Hepatocyte (in vitro differentiated cells): ENCODE results near the gene UPF1. TPM values are rescaled to one million over a fixed set of nuclear protein-coding genes. Genes with fewer than 3 reads are reported as not detected.

ENCODE experiments used
- DNase-seq: peaks from one replicate; pipeline ENCODE4 v3.0.0-alpha.2; 2016; ENCODE audit warnings: low spot score
- H2AFZ ChIP-seq: fragments of 200-600 bp; sonication (generic); 2 replicates; pipeline ENCODE4 v1.6.0; 2016; ENCODE audit warnings: antibody characterized with exemption, mild to moderate bottlenecking
- H3K27ac ChIP-seq: fragments of 200-600 bp; sonication (generic); 2 replicates; pipeline ENCODE4 v1.5.1; 2016; ENCODE audit warnings: mild to moderate bottlenecking
- H3K27me3 ChIP-seq: fragments of 200-600 bp; sonication (generic); 2 replicates; pipeline ENCODE4 v1.6.1; 2016
- H3K36me3 ChIP-seq: fragments of 200-600 bp; sonication (generic); replicated peaks from 2 replicates; pipeline ENCODE4 v1.5.1; 2016; ENCODE audit warnings: low read depth; ENCODE audit not compliant: insufficient read depth
- H3K4me1 ChIP-seq: fragments of 200-600 bp; sonication (generic); 2 replicates; pipeline ENCODE4 v1.5.1; 2016; ENCODE audit warnings: mild to moderate bottlenecking, moderate library complexity; ENCODE audit not compliant: insufficient read depth
- H3K4me2 ChIP-seq: fragments of 200-600 bp; sonication (generic); 2 replicates; pipeline ENCODE4 v1.6.0; 2016
- H3K4me3 ChIP-seq: fragments of 200-600 bp; sonication (generic); 2 replicates; pipeline ENCODE4 v1.5.1; 2016; ENCODE audit warnings: mild to moderate bottlenecking
- H3K79me2 ChIP-seq: fragments of 200-600 bp; sonication (generic); 2 replicates; pipeline ENCODE4 v1.6.0; 2017; ENCODE audit warnings: mild to moderate bottlenecking
- H3K9me2 ChIP-seq: fragments of 200-600 bp; sonication (generic); replicated peaks from 2 replicates; pipeline ENCODE4 v1.6.0; 2017; ENCODE audit warnings: mild to moderate bottlenecking; ENCODE audit not compliant: insufficient read depth
- H3K9me3 ChIP-seq: fragments of 200-600 bp; sonication (generic); 2 replicates; pipeline ENCODE4 v1.5.1; 2016; ENCODE audit warnings: low read depth, mild to moderate bottlenecking
- H4K20me1 ChIP-seq: fragments of 200-600 bp; sonication (generic); 2 replicates; pipeline ENCODE4 v1.6.0; 2016; ENCODE audit warnings: mild to moderate bottlenecking; ENCODE audit not compliant: insufficient read depth, poor library complexity, severe bottlenecking
- EZH2 ChIP-seq: fragments of 200-600 bp; sonication (generic); IDR thresholded peaks from 2 replicates; pipeline ENCODE4 v1.6.1; 2016; ENCODE audit warnings: antibody characterized with exemption, mild to moderate bottlenecking, borderline replicate concordance
- EZH2phosphoT487 ChIP-seq: fragments of 200-600 bp; sonication (generic); IDR thresholded peaks from one replicate; pipeline ENCODE4 v1.6.1; 2018; ENCODE audit warnings: antibody characterized with exemption, mild to moderate bottlenecking, low read depth, moderate library complexity; ENCODE audit not compliant: unreplicated experiment, severe bottlenecking
- WGBS: methylation state at CpG from one replicate; pipeline ENCODE4 v1.1.6; 2016; ENCODE audit warnings: low lambda C conversion rate; ENCODE audit errors: missing lambda C conversion rate; 5-methylcytosine and 5-hydroxymethylcytosine counted together
- polyA plus RNA-seq: library from polyadenylated mRNA; unstranded; fragments of >200 nt; fragmentation: Nextera tagmentation; extraction: Ambion mirVana; gene quantifications from 2 replicates; pipeline ENCODE4 v1.2.1, GENCODE V29; 2016
- total RNA-seq: library from RNA; depleted of rRNA; stranded (reverse); fragments of >200 nt; gene quantifications from 2 replicates; pipeline ENCODE4 v1.2.3, GENCODE V29; 2014
- TF ChIP-seq, protein P1 (sequence below): fragments of 200-600 bp; sonication (generic); IDR thresholded peaks from 2 replicates; pipeline ENCODE4 v1.5.1; 2016; ENCODE audit warnings: antibody characterized with exemption, mild to moderate bottlenecking; ENCODE audit not compliant: poor library complexity

Gene UPF1
- total and polyA plus RNA-seq, 2 experiments from 2014 or later = 27.0 to 47.2 TPM

DNA sequence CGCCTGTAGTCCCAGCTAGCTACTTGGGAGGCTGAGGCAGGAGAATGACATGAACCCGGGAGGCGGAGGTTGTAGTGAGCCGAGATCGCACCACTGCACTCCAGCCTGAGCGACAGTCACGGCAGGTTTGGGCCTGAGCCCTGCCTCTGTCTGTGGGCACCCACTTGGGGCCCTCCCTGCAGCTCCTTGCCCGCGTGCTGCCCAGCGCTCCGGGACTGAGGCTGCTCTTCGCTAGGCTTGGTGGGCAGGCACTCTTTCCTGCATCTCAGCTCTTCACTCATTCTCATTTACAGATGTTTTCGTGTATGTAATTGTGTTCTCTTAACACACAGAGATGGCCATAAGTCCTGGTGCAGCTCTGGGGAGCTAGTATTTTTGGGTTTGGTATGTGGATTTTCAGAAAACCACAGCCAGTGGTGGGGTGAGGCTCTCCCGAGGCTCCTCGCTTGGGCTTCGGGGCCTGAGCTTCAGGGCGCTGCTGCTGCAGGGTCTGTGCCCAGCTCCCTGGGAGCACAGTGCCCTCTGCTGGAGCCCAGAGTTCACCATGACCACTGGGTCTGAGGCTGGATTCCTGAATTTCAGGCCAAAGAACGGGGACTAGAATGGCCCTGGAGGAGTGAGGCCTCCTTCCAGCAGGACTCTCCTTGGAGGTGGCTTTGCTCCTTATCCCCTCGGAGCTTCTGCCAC lies 15.2 kb downstream of the UPF1 start:
- Histone ChIP-seq H4K20me1 (peaks cover 95% of the 10 kb centered on the region), H3K27me3 (no peaks in the 10 kb centered on the region), H3K4me2 (peak overlapping the region; percentile 15), H2AFZ (no peak overlapping the region), H3K4me3 (no peak overlapping the region), H3K27ac (peak overlapping the region; percentile 43), H3K4me1 (peaks cover 16% of the 10 kb centered on the region), H3K79me2 (peaks cover 98% of the 10 kb centered on the region), H3K9me2 (no peaks in the 10 kb centered on the region), H3K9me3 (no peaks in the 10 kb centered on the region), H3K36me3 (no peaks in the 10 kb centered on the region)
- peak; percentile 89 for DNase-seq
- TF ChIP-seq, protein P1, sequence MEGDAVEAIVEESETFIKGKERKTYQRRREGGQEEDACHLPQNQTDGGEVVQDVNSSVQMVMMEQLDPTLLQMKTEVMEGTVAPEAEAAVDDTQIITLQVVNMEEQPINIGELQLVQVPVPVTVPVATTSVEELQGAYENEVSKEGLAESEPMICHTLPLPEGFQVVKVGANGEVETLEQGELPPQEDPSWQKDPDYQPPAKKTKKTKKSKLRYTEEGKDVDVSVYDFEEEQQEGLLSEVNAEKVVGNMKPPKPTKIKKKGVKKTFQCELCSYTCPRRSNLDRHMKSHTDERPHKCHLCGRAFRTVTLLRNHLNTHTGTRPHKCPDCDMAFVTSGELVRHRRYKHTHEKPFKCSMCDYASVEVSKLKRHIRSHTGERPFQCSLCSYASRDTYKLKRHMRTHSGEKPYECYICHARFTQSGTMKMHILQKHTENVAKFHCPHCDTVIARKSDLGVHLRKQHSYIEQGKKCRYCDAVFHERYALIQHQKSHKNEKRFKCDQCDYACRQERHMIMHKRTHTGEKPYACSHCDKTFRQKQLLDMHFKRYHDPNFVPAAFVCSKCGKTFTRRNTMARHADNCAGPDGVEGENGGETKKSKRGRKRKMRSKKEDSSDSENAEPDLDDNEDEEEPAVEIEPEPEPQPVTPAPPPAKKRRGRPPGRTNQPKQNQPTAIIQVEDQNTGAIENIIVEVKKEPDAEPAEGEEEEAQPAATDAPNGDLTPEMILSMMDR = peak; percentile 94
- no peak for TF ChIP-seq EZH2
- 68% methylated on average over 19 of the region's 19 CpGs for WGBS

DNA sequence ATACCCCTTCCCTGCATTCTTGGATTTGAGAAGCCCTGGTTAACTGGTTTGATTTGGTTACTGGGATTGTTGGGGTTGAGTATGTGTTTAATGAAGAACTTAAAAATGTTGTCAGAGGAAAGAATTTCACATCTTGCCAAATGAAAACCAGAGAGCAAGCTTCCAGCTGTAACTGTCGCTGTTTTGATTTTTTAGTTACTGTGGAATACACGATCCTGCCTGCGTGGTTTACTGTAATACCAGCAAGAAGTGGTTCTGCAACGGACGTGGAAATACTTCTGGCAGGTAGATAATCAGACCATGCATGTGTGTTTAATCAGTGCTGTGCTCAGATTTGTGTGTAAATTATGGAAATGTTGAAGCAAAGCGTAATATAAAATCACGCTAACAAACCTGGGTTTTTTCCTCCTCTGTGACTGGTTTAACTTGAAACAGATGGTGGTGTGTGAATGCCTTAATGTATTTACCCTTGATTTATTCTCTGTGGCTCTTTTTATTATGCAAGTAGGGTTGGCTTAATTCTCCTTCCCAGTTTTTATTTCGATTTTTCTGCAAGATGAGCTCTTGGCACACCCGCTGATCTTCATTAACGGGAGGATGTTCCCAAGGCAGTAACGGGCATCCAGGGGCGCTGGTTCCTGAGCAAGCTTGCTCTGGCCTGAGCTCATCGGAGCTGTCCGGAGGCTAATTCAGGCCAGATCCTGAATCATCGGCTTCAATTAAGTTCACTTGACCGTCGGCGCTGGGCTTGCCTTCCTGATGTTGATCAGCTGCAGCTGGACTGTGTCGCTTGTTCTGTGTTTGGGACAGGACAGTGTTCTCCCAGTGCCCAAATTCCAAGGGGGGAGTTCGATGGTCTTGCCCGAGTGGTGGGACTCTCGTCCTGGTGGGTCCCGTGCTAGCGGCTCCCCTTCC lies 16.0 kb downstream of the UPF1 start:
- Histone ChIP-seq H3K79me2 (peaks cover 92% of the 10 kb centered on the region), H3K4me1 (peaks cover 16% of the 10 kb centered on the region)

DNA sequence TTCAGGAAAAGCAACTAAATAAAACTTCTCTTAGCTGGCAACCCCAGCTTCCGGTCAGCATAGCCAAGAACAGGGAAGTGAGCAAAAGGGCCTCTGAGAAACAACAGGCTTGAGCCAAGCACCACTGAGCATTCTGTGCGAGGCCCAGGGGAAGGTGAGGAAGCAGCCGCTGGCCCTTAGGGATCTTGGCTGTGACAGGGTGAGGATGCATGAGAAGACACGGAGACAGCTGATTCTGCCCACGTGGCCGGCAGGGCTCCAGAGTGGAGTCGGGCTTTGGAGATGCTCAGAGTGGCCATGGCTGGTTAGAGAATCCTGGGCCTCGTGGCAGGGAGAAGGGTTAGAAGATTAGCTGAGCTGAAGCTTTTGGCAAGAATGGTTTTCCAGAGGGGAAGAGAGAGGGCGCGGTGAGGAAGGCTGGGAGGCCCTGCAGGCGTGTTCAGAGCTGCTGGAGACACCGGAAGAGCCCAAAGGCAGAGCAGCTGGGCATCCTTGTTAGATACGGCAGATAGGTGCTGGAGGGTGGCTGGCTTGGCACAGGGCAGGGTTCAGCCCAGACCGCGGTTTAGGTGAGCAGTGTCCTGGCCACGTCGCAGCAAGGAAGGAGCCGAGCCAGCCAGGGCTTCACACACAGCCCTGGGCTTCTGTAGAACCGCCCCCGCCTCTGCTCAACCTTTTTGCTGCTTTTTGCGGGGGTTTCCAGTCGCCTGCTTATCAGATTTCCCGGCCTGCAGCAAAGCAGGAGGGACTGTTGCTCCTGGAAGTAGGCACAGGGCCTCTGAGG lies 17.3 kb downstream of the UPF1 start:
- Histone ChIP-seq H2AFZ (no peak overlapping the region), H3K9me3 (no peaks in the 10 kb centered on the region), H3K9me2 (no peaks in the 10 kb centered on the region), H3K36me3 (no peaks in the 10 kb centered on the region), H3K4me2 (peak overlapping the region; percentile 48), H3K27me3 (no peaks in the 10 kb centered on the region), H3K4me3 (no peak overlapping the region), H3K4me1 (peaks cover 16% of the 10 kb centered on the region), H4K20me1 (peaks cover 75% of the 10 kb centered on the region), H3K79me2 (peaks cover 79% of the 10 kb centered on the region), H3K27ac (peak overlapping the region; percentile 43)
- DNase-seq = no peak
- TF ChIP-seq EZH2 = no peak
- TF ChIP-seq, protein P1 = no peak
- WGBS = 77% methylated on average over 23 of the region's 23 CpGs

More for the DNA sequence above, 16.0 kb downstream of the UPF1 start:
- TF ChIP-seq EZH2 (no peak), EZH2phosphoT487 (no peak)
- TF ChIP-seq, protein P1 = no peak
- Histone ChIP-seq H3K4me3 (no peak overlapping the region), H3K4me2 (peak overlapping the region; percentile 48), H2AFZ (no peak overlapping the region), H3K9me2 (no peaks in the 10 kb centered on the region), H3K36me3 (no peaks in the 10 kb centered on the region), H3K27me3 (no peaks in the 10 kb centered on the region), H4K20me1 (peaks cover 87% of the 10 kb centered on the region), H3K27ac (peak overlapping the region; percentile 43), H3K9me3 (no peaks in the 10 kb centered on the region)
- WGBS = 74% methylated on average over 24 of the region's 24 CpGs
- no peak for DNase-seq
